ENCODE measurements around the gene PCNX2.

Gene PCNX2

DNA sequence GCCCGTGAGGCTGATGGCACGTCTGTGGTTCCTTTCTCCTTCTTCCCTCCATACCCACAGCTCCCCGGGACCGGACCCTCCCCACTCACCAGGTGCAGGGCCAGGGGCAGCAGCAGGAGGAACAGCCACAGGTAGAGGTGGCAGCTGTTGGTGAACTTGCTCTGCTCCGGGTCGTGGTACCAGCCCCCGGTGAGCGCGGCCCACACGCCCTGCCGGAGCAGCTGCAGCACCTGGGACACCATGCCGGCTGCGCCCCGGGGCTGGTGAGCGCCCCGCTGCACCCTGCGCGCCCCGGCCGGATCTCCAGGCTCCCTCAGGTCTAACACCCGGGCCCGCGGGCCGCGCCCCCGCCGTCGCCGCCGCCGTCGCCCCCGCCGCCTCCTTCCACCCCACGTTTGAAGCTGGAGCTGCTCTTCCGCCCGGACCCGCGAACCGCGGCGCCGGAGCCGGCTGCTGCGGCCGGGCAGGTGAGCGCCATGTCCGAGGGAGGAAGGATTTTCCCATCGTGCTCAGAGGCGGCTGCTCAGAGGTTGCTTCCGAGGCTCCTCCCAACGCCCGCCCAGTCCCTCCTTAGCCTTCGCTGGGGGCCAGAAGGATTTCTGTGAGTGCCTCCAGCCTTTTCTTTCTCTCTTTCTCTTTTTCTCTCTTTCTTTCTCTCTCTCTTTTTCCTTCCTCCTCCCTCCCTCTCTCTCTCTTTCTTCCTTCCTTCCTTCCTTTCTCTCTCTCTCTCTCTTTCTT is at the start of gene PCNX2:
Gene PCNX2 (minus strand): TSS at position 489 of the 738 bp plus-strand sequence. CDS start 247 bp downstream, at position 242.
- DNase-seq: peak; percentile 66

- DNase-seq: no peak
Observed at GRCh38 chr1:233343262-233343661, 47.7 kb upstream of the PCNX2 start.

DNA sequence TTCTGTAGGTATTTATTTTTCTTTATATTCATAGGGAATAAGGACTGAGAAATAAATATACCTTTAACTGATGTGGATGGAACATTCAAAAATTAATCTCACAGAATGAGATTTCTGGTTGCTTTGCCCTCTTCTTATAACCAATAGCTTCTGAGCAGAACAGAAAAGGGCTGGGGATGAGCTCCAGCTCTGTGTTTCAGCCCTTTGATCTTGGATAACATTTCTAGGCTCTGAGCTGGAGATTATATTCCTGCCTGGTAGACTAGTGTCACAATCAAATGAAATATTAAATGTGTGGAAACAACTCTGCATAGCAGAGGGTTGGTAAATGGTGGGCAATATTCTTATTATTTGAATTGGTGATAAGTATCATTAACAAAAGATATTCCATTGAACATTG is 46.6 kb upstream of the PCNX2 start:
- no peak for DNase-seq

- no peak for DNase-seq
Observed at GRCh38 chr1:233340966-233341516, 45.5 kb upstream of the PCNX2 start.

DNA sequence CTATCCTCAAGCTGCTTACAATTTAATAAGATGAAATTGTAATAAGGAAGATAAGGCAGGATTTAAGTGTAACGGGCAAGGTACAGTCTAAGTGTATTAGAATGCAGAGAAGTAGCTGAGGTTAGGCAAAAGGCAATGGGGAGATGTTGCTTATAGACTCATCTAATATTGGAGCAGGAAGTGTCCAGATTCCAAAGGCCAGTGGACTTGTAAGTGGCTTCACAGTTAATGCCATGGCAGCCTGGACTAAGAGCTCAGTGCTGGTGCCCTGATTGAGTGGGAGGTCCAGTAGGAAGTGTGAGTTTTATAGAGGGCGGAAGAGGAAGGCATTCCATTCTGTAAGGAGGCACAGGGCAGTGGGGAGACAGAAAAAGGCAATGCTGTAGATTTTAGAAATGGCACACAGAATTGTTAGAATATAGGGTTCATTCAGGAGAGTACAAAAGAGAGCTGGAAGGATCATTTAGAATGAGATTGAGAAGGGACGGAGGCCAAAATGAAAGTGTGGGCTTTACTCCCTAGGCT is 44.6 kb upstream of the PCNX2 start:
- no peak for DNase-seq

DNA sequence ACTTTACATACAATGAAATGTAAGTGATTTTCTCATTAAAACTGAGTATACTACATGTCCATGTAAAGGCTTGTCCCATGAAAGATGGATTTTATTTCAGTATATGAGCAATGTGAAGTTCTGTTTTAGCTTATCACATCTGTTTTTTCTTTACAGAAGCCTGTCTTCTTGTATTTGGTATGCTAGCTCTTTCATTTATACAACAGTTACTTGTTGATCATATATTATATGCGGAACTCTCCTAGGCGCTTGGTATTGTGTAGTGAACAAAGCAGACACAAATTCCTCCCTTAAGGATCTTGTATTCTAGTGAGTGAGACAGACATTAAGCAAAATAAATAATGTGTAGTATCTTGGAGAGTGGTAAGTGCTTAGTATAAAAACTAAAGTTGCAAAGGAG is 42.6 kb upstream of the PCNX2 start:
- DNase-seq: no peak

DNA sequence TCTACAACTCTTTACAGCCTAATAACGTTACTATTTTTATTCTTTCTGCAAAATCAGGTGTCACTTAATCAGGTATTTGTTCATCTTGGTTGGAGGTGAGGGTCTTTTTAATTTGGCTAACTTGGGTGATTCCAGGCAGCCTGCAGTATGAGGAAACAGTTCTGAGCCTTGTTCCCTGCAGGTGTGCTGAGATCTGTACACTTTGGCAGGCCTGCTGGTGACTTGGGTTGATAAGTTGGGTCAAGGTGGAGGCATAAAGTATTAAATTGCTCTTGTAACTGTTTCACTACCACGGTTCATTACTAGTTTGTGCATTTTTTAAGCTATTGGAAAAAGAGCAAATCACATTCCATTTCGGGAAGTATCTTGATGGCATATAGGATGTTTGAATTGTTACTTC is 42.0 kb upstream of the PCNX2 start:
- DNase-seq: no peak

GRCh38 chr1:233336554-233337456 is 41.3 kb upstream of the PCNX2 start:
- DNase-seq: no peak

DNA sequence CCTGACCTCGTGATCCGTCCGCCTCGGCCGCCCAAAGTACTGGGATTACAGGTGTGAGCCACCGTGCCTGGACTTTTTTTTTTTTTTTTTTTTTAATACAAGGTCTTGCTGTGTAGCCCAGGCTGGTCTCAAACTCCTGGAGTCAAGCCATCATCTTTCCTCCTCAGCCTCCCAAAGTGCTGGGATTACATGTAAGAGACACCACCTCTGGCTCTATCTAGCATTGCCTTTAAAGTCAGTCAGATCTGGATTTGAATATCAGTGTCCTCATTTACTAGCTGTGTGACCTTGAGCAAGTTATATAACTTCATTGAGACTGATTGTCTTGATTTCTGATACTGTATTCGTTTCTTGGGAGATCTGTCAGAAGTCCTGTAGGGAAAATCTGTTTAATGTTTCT is 38.6 kb upstream of the PCNX2 start:
- no peak for DNase-seq

GRCh38 chr1:233333086-233333485 is 37.6 kb upstream of the PCNX2 start:
- DNase-seq: no peak

DNA sequence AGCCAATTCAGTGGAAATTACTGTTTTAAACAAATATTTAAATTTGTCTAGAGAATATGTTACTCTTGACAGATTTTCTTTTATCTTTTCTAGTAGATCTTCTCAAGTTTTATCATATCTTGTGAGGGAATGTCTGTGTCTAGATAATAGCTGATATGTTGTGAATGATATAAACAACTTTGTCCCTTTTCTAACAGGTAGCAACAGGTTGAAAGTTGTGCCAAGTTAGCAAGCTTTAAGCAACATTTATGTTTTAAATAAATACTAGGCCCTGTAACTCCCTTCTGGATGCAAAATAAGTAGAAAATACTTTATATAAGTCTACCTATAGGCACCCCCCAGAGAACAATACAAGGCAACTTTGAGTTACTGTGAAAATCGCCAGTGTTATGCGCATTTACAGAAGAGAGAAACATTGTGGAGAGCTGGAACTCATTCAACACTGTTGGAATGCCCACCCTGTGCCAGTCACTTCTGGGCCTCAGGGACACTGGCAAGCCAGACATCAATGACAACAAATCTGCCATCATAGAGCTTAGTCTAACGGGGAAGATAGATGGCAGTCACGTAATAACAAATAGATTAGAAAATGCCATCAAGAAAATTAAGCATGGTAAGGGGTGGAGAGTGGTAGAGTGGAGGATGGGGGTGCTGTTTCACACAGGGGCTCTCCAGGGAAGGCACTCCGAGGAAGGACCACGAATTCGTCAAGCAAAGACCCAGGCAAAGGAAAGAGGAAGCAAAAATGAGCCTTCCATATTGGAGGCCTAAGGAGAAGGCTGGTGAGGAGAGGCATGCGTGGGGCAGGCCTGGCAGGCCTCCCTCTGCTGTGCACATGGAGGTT is 36.4 kb upstream of the PCNX2 start:
- DNase-seq: no peak

GRCh38 chr1:233328142-233328921 is 32.8 kb upstream of the PCNX2 start:
- peak; percentile 23 for DNase-seq

GRCh38 chr1:233327651-233328141 is 32.2 kb upstream of the PCNX2 start, which contains the start of gene MAP3K21:
MAP3K21 (plus strand) TSS chr1:233327724; CDS start chr1:233328029, 305 bp downstream.
- no peak for DNase-seq

DNA sequence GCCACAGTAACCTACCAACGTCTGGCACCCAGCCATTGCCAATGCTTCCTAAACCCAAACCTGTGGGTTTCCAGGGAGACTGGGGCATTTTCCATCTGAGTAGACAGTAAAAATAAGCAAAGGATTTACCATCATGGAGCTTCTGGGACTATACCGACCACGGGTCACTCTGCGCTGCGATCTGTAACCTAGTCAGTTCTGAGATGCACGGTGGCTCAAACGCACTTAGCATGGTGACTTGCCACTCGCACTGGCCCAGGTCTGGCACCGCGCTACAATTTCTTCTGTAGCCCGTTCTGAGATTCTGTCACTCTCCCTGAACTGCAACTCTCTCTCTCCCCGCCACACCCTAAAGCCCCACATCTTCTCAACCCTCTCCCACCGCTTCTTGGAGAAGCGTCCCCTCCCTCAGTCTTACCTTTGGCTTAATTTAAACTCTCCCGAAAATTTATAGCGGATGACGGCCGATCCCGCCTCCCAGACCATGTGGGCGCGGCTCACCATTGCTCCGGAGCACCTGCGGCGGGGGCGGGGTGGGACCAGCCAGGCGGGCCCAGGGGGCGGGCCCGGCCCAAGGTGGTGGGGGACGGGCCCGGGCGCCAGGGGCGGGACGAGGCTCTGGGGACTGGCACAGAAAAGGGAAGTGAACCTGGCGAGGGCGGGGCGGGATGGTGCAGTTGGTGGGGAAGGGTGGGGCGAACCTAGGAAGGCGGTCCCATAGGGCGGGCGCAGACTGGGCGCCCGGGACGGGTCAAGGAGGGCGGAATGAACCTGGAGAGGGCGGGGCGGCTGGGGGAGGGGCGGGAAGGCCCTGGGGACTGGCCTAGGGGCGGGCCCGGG is 31.5 kb upstream of the PCNX2 start:
- peak; percentile 86 for DNase-seq

- DNase-seq: no peak
Observed at GRCh38 chr1:233326319-233326718, 30.8 kb upstream of the PCNX2 start.

GRCh38 chr1:233323718-233324117 is 28.2 kb upstream of the PCNX2 start:
- DNase-seq: no peak

- no peak for DNase-seq
Observed at GRCh38 chr1:233320023-233320422, 24.5 kb upstream of the PCNX2 start.

GRCh38 chr1:233319272-233319671 is 23.7 kb upstream of the PCNX2 start:
- DNase-seq: no peak

GRCh38 chr1:233316473-233316872 is 20.9 kb upstream of the PCNX2 start:
- no peak for DNase-seq

DNA sequence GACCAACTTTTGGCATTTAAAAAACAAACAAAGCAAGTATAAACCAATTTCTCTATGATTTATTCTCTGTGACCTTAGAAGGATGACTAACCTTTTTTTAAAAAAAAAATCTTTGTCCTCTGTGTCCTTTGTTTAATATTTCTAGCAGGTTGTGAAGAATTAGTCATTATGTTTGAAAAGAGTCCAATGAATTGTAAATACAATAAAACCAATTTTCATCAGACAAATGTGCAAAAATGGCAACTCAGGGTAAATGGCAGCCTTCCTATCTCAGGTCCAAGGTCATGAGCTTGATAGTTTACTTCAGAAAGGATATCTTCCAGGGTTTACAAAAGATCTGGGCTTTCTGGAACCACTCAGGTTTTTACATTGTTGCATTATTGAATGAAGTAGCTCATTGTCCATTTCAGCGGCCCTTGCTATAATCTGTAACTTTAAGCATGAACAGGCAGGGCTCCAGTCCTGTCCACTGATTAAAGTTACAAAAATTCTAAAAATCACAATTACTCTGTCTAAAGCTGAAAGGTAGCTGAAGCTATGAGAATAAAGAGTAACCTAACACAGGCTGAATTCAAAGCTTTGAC is 20.3 kb upstream of the PCNX2 start:
- no peak for DNase-seq
